ENCODE measurements around the gene DPEP1. TPM values are rescaled to one million over a fixed set of nuclear protein-coding genes. Genes with fewer than 3 reads are reported as not detected.
"Not testable (repeated sequence)": the region's sequence is repeated elsewhere in the genome, so short reads cannot be mapped to it uniquely, and the experiment has no call there.

DPEP1 gene
- 0.79 TPM in 1 of 2 replicates, not detected in the other for total RNA-seq (2014; rRNA removed; shearing (Covaris generic))

DNA sequence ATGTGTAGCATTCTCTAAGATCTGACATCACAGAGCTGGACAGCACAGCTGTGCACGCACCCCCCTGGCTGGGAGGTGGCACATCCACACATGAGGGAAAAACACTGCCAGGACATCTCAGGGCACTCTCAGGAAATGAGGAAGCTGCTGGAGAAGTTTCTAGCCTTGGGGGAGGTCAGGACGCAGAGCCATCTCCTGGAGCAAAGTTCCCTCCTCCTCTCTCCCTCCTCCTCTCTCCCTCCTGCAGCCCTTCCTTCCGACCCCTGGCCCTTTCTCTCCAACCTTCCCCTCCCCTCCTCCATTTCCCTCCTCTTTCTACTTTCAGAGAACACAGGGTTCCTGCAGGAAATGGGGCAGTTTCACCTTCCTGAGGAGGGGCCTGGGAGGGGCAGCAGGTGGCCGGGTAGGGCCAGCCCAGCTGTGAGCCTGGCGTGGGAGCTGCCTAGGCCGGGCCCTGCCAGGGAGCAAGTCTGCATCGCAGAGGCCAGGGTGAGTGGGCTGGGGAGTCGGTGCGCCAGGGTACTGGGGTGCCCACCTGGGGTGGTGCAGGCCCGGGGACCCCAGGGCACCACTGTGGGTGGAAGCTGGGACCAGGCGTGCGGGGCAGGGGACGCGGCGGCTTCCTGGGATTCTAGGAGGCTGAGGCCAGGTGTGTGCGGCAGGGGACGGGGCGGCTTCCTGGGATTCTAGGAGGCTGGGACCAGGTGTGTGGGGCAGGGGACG is at the start of gene DPEP1:
TSS of gene DPEP1 (plus strand) at position 412 of the 723 bp plus-strand sequence. CDS start 16,769 bp downstream, outside the sequence.
- no peak for DNase-seq (ENCODE audit: low read depth)

DNA sequence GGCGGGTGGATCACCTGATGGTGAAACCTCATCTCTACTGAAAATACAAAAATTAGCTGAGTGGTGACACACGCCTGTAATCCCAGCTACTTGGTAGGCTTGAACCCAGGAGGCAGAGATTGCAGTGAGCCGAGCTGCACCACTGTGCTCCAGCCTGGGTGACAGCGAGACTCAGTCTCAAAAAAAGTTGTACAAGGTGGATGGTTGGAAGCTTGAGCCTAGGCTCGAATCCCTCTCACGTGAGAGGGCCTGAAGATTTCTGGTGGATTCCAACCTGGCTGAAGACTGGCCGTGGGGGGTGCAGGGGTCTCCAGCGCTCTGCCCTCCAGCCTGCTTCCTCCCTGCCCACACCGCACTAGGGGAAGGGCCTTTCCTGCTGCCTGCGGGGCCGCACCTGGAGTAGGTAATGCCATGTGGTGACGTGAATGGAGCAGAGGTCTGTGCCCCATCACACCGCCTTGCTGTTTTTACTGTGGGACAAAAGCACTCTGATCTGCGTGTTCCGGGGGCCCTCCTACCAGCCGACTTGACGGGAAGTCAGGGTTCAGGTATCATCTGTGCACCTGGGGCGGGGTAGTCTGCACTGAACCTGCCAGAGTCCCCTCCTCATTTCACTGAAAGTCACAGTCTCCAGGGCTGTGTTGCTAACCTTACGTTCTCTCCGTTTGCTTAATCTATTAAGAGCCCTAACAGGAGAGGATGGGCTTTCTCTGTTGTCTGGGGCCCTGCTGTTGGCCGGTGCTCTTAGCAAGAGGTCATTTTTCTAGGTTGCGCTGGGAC is 48.8 kb upstream of the DPEP1 start:
- no peak for DNase-seq (ENCODE audit: low read depth)

DNA sequence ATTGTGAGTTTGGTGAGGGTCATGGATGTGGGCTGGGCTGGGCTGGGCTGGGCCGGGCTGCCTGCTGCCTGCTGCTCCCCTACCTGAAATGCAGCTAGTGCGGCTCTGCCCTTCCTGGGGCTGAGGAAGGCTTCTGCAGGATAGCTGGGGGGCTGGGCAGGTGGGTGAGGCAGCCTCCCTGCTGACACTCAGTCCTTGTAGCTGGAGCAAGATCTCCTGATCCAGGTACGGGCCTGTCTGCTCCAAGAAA is 48.3 kb upstream of the DPEP1 start:
- peak; percentile 39 for DNase-seq (ENCODE audit: low read depth)

DNA sequence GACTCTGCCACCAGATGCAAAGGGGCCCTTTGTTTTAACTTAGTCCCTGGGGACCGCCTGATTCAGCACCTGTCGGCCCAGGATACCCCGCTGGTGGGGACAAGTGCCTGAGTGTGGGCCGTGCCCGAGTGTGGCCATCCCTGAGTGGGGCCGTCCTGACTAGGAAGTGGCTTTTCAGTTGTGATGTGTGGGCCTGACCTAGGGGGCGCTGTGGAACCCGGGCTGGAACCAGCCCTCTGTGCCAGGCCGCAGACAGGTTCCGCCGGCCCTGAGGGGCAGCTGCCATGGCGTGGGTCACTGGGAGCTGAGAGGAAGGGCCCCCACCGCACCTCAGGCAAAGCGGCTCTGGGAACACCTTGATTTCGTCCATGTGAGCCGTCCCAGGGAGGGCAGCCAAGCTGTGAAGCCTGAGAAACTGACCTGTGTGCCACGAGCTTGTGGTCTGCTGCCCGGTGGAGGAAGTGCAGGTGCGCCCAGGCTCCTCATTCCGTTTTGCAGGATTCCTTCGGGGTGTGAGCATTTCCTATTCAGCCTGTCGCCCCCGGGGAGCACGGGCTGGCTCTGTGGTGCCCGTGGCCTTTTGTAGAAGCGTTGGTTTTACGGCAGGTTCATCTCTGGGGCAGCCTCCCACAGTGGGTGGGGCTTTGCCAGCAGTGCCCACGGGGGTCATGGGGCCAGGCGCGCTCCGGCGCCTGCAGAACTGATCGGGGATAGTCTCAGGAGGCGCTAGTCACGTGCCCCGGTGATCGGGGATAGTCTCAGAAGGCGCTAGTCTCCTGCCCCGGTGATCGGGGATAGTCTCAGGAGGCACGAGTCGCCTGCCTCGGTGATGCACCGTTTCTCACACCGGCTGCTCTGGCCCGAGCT is 47.7 kb upstream of the DPEP1 start:
- DNase-seq (ENCODE audit: low read depth): peak; percentile 50

DNA sequence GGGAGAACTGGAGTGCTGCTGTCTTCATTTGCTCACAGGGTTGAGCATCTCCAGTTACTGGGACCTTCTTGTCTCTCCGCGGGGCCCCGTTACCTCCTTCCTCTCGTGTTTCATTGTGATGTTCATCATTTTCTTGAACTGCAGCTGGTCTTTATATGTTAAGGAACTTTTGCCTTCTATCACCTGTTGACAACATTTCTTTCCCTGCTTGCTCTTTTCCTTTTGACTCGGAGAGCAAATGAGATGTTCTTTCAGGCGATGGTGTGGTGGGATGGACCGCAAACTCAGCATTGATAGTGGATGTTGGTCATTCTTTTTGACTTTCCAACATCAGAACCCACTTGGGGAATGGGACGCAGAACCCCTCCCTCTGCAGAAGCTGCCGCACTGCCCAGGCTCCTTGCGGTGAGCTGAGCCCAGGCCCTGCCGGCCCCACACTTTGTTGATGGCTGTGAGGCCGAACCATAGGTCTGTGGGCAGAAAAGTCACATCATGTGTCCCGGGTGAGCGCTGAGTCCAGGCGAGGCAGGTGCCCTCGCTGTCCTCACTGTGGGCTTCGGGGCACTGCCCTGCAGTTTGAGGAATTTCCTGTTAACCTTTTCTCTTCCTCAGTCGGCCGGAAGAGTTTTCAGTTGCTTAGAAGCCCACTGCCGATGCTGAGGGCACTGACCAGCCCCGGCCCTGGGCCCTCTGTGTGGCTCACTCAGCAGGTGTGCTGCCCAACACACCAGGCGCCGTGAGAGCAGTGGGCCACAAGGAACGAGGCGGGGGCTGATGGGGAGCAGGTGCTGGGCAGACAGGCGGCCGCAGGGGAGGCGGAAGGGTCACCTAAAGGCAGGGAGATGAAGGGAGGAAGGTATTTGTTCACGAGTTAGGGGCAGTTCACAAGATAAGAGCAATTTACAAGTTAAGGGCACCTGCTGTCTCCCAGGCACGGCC is 45.5 kb upstream of the DPEP1 start:
- DNase-seq (ENCODE audit: low read depth): no peak

DNA sequence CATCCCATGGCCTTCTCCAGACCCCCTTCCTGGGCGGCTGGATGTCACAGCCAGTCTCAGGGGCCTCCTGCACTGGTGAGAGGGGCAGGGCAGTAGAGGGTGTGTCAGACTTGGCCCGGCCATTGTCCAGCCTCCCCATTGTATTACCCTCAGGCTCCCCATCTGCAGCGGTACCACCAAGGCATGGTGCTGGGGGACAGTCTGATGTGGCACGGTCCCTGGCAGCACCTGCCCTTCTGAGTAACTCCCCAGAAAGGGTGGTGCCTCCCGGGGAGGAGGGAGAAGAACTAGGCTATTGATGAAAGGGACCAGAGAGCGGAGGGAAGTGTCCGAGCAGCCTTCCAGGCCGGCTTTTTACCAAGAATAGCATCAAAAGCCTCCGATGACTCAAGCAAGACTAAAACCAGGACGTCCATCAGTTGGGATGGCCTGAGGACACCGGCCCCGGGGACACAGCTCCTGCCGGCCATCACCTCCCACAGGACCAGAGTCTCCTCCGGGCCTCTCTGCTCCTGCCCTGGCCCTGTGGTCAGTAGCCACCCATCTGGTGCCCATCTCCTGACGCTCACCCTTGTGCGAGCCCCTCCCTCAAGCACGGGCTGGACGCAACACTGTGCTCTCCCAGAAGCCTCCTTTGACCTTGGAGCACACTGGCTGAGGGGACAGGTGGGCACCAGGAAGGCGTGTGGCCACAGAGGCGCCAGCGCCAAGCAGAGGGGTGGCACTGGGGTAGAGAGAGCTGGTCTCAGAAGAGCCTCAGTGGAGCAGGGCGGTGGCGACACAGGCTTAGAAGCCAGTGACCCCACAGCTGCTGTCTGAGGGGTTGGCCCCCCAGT is 43.7 kb upstream of the DPEP1 start:
- no peak for DNase-seq (ENCODE audit: low read depth)

DNA sequence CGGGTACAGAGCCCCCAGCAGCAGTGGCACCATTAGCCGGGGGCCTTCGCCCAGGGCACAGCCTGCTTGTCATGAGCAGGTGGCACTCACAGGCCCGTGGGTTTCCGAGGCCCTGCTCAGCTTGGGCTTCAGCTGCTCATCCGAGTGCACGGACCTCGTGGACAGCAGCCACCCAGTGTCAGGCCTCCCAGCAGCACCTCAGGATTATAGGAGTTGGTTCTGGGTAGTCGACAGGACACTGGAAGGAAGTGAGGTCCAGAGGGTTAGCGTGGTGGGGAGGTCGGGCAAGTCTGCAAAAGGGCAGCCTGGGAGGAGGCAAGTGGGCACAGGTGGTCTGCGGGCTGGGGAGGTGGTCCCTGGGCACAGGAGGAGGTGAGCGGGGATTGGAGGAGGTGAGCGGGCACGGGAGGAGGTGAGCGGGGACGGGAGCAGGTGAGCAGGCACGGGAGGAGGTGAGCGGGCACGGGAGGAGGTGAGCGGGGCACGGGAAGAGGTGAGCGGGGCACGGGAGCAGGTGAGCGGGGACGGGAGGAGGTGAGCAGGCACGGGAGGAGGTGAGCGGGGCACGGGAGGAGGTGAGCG is 43.0 kb upstream of the DPEP1 start:
- no peak for DNase-seq (ENCODE audit: low read depth)

DNA sequence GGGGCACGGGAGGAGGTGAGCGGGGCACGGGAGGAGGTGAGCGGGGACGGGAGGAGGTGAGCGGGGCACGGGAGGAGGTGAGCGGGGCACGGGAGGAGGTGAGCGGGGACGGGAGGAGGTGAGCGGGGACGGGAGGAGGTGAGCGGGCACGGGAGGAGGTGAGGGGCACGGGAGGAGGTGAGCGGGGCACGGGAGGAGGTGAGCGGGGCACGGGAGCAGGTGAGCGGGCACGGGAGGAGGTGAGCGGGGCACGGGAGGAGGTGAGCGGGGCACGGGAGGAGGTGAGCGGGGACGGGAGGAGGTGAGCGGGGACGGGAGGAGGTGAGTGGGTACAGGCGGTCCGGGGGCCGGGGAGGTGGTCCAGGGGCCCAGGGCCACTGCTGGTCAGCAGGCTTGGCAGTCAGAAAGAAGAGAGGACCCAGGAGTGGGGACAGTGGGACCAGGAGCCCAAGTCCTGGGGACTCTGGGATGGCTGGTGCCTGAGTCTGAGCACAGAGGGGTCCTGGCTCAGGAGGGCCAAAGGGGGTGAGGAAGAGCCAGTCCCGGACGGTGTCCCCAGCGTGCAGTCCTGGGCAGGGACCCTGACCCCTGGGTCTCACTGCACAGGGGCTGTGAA is 42.4 kb upstream of the DPEP1 start:
- not testable (repeated sequence) for DNase-seq (ENCODE audit: low read depth)

DNA sequence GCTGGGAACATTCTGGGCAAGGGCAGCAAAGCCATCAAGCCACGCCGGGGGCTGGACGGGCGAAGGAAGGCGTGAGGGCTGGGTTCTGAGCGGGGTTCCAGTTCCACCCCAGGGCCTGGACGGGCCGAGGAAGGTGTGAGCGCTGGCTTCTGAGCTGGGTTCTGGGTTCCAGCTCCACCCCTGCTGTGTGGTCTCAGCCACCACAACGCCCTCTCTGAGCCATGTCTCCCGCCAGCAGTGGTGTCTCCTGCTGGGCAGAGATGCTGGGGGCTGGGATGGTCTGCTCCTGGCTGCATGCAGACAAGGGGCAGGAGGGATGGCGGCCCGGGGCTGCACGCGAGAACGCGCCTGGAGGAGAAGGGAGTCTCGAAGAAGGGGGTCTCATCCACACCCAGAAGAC is 41.8 kb upstream of the DPEP1 start:
- no peak for DNase-seq (ENCODE audit: low read depth)

DNA sequence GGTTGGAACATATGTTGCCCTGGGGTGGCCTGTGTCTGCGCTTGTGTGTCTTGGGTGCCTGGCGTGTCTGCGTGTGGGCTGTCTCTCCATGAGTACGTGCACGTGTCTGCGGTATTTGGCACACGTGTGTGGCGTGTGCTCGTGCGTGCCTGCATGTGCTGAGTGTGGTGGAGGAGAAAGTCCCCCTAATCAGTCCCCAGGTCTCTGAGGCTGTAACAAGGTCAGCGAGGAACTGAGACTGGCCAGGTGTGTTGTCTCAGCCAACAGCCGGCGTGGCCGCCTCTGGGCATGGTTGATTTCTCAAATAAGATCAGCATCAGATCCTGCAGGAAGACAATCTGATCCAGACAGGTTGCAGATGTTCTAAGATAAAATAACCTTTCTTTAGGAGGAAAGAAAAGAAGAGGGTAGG is 41.4 kb upstream of the DPEP1 start:
- no peak for DNase-seq (ENCODE audit: low read depth)

DNA sequence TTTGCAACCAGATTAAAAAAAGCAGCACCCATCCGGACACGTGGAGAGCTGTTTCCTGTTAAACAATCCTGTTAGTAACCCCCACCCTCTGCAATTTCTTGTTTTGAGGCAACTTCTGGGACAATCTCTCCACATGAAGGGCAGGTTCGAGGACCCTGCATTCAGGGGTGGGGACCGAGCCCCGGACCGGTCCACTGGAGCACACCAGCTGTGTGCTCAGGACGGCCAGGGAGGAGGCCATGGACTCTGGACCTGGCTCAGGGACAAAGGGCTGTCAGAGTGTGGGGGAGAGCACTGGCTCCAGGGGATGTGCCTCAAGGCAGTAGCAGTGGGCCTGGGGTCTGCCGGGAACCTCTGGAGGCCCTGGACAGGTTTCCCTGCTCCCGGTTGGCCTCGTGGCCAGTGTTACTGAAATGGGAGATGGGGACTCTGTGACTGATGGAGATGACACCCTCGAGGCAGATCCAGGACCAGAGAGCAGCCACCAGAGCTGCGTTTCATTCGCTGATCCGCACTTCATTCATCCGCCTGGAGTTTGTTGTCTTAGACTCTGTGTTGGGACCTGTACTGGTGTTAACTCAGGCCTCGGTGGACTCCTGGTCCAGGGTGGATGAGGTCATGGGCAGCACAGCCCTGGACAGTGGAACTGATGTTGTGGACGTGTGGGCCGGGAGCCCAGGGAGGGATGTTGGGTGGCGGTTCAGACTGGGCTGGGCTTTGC is 40.8 kb upstream of the DPEP1 start:
- DNase-seq (ENCODE audit: low read depth): no peak

DNA sequence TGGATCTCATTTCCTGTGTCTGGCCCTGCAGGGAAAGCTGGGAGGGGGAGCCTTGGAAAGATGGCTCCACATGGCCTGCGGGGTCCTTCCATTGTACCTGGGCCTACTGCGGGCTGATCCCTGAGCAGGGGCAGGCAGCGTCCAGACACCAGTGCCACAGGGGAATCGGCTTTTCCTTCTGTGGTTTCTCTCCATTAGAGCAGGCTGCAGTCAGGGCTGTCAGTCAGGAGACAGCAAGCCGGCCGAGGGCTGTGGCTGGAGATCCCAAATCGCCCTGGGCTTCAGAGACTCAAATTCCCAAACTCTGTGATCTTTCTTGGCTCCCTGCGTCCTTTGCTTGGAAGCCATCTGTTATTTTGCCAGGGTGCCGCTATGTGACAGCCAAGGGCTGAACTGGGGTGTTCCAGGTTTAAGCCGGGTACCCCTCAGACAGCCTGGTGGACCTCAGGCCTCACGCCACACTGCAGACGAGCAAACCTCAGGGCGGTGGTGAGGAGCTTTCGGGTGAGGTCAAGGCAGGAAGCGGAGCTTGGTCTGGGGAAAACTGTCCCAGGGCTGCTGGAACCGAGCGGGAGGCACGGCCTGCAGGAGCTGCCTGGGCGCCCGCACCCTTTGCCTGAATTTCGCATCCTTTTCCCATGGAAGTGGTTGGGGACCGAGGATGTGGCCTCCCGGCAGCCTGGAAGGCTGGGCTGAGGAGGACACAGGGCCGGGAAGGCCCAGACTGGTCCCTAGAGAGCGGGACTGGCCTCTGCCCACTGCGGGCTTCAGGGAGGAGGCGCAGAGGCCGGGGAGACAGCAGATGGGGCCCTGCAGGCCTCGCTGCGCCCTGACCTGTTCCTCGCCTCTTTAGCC is 39.4 kb upstream of the DPEP1 start:
- DNase-seq (ENCODE audit: low read depth): no peak

DNA sequence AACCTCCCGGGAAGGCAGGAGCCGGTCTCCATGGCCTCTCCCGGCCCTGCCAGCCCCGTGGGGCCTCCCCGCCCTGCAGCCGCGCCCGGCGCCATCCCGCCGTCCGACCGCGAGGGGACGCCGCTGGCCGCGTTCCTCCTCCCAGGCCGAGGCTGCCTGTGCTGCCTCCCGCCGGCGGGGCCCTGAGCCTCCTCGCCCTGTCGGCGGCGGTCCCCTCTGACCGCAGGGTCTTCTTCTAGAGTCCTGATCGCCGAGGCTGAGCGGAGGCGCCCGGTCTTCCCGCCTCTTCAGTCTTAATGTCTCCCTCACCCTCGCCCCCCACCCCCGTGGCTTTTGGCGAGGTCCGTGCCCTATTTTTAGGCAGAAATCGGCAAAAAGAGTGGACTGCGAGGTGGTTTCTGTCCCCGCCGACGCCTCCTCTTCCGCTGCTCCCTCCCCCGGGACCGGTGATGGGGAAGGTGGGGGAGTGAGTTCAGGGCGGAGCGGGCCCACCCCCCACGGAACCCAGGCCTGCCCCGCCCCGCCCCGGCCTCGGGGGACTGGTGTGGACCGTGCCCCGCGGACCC is 38.7 kb upstream of the DPEP1 start:
- peak; percentile 68 for DNase-seq (ENCODE audit: low read depth)

DNA sequence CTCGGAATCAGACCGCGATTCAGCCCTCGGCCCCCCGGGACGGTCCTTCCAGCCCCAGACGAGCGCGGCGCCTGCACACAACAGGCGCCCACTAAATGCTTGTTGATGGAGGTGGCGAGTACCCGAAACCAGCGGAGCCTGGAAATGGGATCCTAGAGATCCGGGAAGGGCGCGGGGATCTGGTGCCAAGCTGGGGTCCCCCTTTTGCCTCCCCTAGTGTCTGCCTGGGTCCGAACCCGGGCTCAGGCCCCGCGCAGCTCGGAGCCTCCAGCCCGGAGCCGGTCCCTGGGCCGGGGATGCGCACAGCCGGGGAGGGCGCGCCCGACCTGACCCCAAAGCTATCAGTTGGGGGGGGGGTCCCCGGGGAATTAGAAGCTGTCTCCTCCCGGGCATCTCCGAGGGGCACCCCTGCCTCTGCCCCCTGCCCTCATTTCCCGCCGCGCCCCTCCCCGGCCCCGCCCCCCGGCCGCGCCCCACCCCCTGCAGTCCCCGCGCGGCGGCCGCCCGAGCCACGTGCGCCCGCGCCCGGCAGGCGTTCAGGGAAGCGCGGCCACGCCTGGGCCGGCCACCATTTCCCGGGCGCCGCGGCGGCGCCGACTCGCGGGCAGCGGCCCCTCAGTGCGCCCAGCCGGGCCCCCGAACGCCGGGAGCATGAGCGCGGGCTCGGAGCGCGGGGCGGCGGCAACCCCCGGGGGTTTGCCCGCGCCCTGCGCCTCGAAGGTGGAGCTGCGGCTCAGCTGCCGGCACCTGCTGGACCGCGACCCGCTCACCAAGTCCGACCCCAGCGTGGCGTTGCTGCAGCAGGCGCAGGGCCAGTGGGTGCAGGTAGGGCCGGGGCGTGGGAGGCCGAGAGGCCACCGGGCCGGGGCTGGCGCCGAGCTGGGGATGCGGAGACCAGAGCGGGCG is 37.9 kb upstream of the DPEP1 start, which contains the start of gene CPNE7:
TSS of gene CPNE7 (plus strand) at position 512 of the 906 bp plus-strand sequence. CDS start at position 652, 140 bp downstream.
- no peak for DNase-seq (ENCODE audit: low read depth)

DNA sequence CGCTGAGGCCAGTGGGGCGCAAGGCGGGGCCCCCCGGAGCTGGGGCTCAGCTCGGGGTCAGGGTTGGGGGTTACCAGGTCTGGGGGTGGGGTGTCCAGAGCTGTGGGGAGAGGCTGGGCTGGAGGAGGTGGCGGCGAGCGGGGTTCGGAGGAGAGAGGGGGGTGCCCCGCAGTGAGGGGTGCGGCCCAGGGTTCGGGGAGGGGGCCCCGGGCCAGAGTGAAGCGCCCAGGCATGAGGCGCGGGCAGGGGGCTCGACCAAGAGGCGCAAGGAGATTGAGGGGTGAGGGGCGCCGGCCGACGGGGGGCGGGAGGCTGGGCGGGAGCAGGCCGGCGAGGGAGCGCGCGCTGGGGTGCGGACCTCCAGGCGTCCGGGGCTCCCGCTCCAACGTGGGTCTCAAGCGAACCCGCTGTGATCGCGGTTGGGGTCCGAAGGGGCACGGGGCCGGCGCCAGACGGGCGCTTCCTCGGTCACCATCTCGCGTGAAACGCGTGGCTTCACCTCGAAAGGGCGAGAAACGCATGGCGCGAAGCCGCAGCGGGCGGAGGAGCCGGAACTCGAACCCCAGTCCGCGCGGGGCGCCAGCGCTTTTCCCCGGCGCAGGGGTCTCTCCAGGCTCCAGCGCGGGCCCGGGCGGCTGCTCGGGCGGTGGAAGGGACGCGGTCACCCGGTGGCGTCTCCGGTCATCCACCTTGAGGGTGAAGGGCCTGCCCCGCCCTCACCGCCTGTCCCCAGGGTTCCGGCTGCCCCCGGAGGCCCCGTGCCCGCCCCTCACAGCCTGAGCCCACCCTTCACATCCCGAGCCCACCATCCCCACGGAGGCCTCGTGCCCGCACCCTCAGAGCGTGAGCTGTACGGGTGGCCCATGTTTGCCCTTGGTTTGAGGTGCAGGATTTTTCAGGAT is 37.0 kb upstream of the DPEP1 start:
- DNase-seq (ENCODE audit: low read depth): no peak
